GM12878 (cell line): Measurements from ENCODE around the gene ZNRF3. TPM values are rescaled to one million over a fixed set of nuclear protein-coding genes. Genes with fewer than 3 reads are reported as not detected.

Source experiments
- ATF7 ChIP-seq: fragments of 450-650 bp; IDR thresholded peaks from 2 replicates; pipeline ENCODE4 v1.6.1; 2016; ENCODE audit warnings: low read depth, mild to moderate bottlenecking
- BACH1 ChIP-seq: fragments of 450-650 bp; IDR thresholded peaks from 2 replicates; pipeline ENCODE4 v1.6.1; 2017; ENCODE audit warnings: mild to moderate bottlenecking, borderline replicate concordance
- CREB1 ChIP-seq: IDR thresholded peaks from 2 replicates; pipeline ENCODE4 v1.6.1; 2012; ENCODE audit warnings: low read depth, mild to moderate bottlenecking, inconsistent platforms
- DPF2 ChIP-seq: fragments of 450-650 bp; IDR thresholded peaks from 2 replicates; pipeline ENCODE4 v1.6.1; 2017; ENCODE audit warnings: mild to moderate bottlenecking
- E2F8 ChIP-seq: fragments of 450-650 bp; IDR thresholded peaks from 2 replicates; pipeline ENCODE4 v1.6.1; 2018; ENCODE audit warnings: mild to moderate bottlenecking, low read depth, moderate library complexity; ENCODE audit not compliant: partially characterized antibody
- HDAC6 ChIP-seq: fragments of 200-600 bp; sonication (generic); IDR thresholded peaks from one replicate; pipeline ENCODE4 v1.8.0; 2017; ENCODE audit warnings: antibody characterized with exemption; ENCODE audit not compliant: unreplicated experiment
- IKZF2 ChIP-seq, 2 experiments: fragments of 450-650 bp; IDR thresholded peaks; 2 replicates each; pipeline ENCODE4 v1.6.1; 2017; ENCODE audit warnings: mild to moderate bottlenecking in 2 of 2, moderate library complexity in 2 of 2
- IRF3 ChIP-seq: fragments of 450-650 bp; IDR thresholded peaks from 2 replicates; pipeline ENCODE4 v1.6.1; 2014; ENCODE audit warnings: mild to moderate bottlenecking
- NBN ChIP-seq: fragments of 450-650 bp; IDR thresholded peaks from 2 replicates; pipeline ENCODE4 v1.6.1; 2016
- NFIC ChIP-seq: IDR thresholded peaks from 2 replicates; pipeline ENCODE4 v1.6.1; 2012; ENCODE audit warnings: low read depth, mild to moderate bottlenecking, inconsistent platforms, low read length, moderate library complexity
- NR2F1 ChIP-seq: fragments of 450-650 bp; conservative IDR thresholded peaks from 2 replicates; pipeline ENCODE4 v1.6.1; 2017; ENCODE audit warnings: mild to moderate bottlenecking
- PAX5 ChIP-seq: IDR thresholded peaks from 2 replicates; pipeline ENCODE4 v1.6.1; 2011; ENCODE audit warnings: low read depth, low read length, borderline replicate concordance
- POLR2A ChIP-seq: IDR thresholded peaks from 2 replicates; pipeline ENCODE4 v1.6.1; 2011; ENCODE audit warnings: low read depth, mild to moderate bottlenecking, low read length
- POLR2AphosphoS2 ChIP-seq: IDR thresholded peaks from 2 replicates; pipeline ENCODE4 v1.6.1; 2011; ENCODE audit warnings: low read depth, mild to moderate bottlenecking, low read length, improper control_type of control experiment, moderate library complexity
- REST ChIP-seq: IDR thresholded peaks from 2 replicates; pipeline ENCODE4 v1.6.1; 2012; ENCODE audit warnings: mild to moderate bottlenecking, low read depth, low read length
- YBX1 ChIP-seq: fragments of 450-650 bp; IDR thresholded peaks from 2 replicates; pipeline ENCODE4 v1.6.1; 2016; ENCODE audit warnings: antibody characterized with exemption
- ZBTB11 ChIP-seq: fragments of 450-650 bp; formaldehyde crosslinking; IDR thresholded peaks from 2 replicates; pipeline ENCODE4 v1.5.0; 2022; ENCODE audit warnings: mild to moderate bottlenecking, missing genetic modification characterization
- ZBTB33 ChIP-seq: fragments of 450-650 bp; IDR thresholded peaks from 2 replicates; pipeline ENCODE4 v1.6.1; 2017; ENCODE audit warnings: mild to moderate bottlenecking
- ZNF217 ChIP-seq: fragments of 450-650 bp; IDR thresholded peaks from 2 replicates; pipeline ENCODE4 v1.6.1; 2017; ENCODE audit warnings: antibody characterized with exemption, mild to moderate bottlenecking
- polyA plus RNA-seq, 11 experiments: library from polyadenylated mRNA; depleted of rRNA in 4 of 11; unstranded in 6 of 11; stranded (reverse) in 5 of 11; fragments of >200 nt; fragmentation: Nextera tagmentation in 4 of 11; fragmentation: Illumina TruSeq in 1 of 11; extraction: Ambion mirVana in 4 of 11; extraction: Trizol in 1 of 11; gene quantifications; 1 replicate in 1 of 11; 2 replicates in 10 of 11; pipeline versions ENCODE4 v1.2.1 to v1.2.3, GENCODE V29; 2011 to 2016; ENCODE audit warnings: inconsistent platforms in 2 of 11, missing spikeins in 2 of 11, low read depth in 1 of 11
- total RNA-seq, 4 experiments: library from RNA; depleted of rRNA in 3 of 4; stranded (reverse); fragments of >200 nt in 3 of 4; fragmentation: Illumina TruSeq in 1 of 4; extraction: Trizol in 1 of 4; gene quantifications; 2 replicates each; pipeline versions ENCODE4 v1.2.1 to v1.2.3, GENCODE V29; 2013 to 2021

ZNRF3 gene
- total and polyA plus RNA-seq, 10 of the 15 experiments (the other 5 are each of a cell fraction or from before 2014, with no cell fraction given) = 0.05 to 2.4 (median 0.46) TPM

GRCh38 chr22:28907311-28908008 lies 24.1 kb downstream of the ZNRF3 start (continued):
- no peak for TF ChIP-seq REST
- no peak for TF ChIP-seq POLR2A
- peak; percentile 75 for TF ChIP-seq NR2F1
- no peak for TF ChIP-seq ZBTB11 (CRISPR knock-in tag)
- no peak for TF ChIP-seq POLR2AphosphoS2
- peak; percentile 38; the same call in 1 of the 2 replicates for TF ChIP-seq CREB1
- peak; percentile 86 for TF ChIP-seq NBN
- peak; percentile 96 to 97 for TF ChIP-seq IKZF2 (IDR thresholded peaks at IDR 0.05)
- no peak for TF ChIP-seq YBX1
- peak; percentile 67; the same call in 1 of the 2 replicates for TF ChIP-seq PAX5
- TF ChIP-seq HDAC6 = no peak
- peak; percentile 95 for TF ChIP-seq ATF7
- TF ChIP-seq NFIC = peak; percentile 95
- TF ChIP-seq ZNF217 = no peak
- no peak for TF ChIP-seq ZBTB33
- TF ChIP-seq IRF3 = no peak
- peak; percentile 57; the same call in 1 of the 2 replicates for TF ChIP-seq BACH1
- no peak for TF ChIP-seq E2F8
- TF ChIP-seq DPF2 = peak; percentile 83
